Stimulated activated CD4-positive, alpha-beta T cell treated with anti-CD3 and anti-CD28 coated beads, Interleukin-4, amount 100 ng/mL, for 48 hours (primary cell): Measurements from ENCODE around the gene PRR23B.
"Not testable (repeated sequence)": the region's sequence is repeated elsewhere in the genome, so short reads cannot be mapped to it uniquely, and the experiment has no call there.

ENCODE experiments used
- DNase-seq, 2 donors: peaks; one replicate each; pipeline ENCODE4 v3.0.0-alpha.2; 2020; ENCODE audit warnings: low read depth in 2 of 2

Gene PRR23B

DNA sequence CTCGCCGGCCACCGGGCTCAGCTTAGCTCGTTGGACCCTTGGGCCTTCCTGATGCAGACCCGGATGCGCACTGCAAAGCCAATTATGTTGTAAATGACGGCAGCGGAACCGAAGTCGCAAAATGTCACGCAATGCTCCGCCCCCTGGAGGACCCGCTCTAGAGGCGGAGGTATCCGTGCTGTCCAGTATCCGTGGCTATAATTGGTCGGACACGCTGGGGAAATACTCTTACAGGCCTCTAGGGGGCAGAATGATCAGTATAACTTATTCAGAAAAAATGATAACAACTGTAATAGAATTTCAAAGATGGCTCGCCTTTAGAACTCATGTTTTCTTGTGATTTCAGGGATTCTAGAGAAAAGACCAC lies at the start of gene PRR23B:
TSS of gene PRR23B (minus strand) at position 59 of the 367 bp plus-strand sequence. CDS start 265 bp downstream, outside the sequence.
- DNase-seq = no peak

DNA sequence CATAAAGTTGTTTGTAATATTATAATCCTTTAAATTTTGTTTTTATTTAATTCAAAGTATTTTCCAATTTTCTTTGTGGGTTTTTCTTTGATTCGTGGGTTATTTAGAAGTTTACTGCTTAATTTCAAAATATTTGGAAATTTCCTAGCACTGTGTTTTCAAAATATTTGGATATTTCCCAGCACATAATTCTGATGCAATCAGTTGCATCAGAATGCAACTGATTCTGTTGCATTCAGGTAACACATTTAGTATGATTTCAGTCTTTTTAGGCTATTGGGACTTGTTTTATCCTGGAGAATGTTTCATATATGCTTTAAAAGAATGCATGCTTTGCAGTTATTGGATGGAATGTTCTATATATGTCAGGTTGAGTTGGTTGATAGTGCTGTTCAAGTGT lies 42.2 kb upstream of the PRR23B start:
- no peak for DNase-seq

DNA sequence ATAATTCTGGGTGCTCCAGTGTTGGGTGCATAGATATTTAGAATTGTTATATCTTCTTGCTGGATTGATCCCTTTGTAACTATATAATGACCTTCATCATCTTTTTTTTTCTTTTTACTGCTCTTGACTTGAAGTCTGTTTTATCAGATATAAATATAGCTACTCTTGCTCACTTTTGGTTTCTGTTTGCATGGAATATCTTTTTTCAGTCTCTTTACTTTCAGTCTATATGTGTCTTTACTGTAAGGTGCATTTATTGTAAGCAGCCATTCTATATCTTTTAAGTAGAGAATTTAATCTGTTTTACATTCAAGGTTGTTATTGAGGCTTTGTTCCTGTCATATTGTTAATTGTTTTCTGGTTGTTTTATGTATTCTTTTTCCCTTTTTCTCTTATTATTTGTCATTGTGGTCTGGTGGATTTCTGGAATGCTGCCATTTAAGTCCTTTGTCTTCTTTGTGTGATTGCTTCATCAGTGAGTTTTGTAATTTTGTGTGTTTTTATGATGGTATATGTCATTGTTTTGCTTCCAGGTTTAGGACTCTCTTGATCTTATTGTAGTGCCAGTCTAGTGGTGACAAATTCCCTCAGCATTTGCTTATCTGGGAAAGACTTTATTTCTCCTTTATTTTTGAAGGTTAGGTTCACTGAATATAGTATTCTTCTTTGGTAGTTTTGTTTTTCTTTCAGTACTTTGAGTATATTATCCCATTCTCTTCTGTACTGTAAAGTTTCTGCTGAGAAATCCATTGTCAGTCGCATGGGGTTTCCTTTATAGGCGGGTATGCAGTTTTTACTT lies 32.3 kb upstream of the PRR23B start:
- DNase-seq = no peak

DNA sequence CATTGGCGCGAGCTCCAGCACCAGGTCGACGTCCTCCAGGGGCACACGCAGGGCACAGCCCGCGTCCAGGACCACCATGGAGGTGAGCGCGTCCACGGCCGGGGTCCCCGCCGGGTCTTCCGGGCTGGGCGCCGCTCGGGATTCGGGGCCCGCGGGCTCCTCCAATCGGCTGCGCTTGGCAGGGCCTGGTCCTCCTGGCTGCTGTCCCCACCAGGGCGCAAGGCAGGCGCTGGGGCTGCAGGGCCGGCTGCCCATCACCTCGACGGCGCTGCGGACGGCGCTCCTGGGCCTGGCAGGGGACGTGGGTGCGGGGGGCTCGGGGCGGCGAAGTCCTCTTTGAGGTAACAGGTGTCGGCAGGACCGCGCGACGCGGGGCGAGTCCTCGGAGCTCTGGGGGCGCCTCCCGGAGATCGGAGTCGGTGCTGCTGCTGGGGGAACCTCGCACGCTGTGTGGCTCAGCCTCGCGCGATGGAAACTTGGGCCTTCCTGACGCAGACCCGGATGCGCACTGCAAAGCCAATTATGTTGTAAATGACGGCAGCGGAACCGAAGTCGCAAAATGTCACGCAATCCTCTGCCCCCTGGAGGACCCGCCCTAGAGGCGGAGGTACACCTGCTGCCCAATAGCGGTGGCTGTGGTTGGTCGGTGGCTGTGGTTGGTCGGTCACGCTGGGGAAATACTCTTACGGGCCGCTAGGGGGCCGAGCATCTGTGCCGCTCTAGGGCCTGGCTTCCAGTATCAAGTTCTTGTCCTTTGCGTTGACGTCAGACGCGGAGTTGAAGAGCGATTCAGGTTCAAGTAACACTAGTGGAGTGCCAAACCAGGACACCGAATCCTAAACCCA lies 23.9 kb upstream of the PRR23B start, which contains the start of gene PRR23C:
TSS of gene PRR23C (minus strand) at position 527 of the 845 bp plus-strand sequence. CDS start at position 255, 272 bp downstream.
- DNase-seq = no peak

DNA sequence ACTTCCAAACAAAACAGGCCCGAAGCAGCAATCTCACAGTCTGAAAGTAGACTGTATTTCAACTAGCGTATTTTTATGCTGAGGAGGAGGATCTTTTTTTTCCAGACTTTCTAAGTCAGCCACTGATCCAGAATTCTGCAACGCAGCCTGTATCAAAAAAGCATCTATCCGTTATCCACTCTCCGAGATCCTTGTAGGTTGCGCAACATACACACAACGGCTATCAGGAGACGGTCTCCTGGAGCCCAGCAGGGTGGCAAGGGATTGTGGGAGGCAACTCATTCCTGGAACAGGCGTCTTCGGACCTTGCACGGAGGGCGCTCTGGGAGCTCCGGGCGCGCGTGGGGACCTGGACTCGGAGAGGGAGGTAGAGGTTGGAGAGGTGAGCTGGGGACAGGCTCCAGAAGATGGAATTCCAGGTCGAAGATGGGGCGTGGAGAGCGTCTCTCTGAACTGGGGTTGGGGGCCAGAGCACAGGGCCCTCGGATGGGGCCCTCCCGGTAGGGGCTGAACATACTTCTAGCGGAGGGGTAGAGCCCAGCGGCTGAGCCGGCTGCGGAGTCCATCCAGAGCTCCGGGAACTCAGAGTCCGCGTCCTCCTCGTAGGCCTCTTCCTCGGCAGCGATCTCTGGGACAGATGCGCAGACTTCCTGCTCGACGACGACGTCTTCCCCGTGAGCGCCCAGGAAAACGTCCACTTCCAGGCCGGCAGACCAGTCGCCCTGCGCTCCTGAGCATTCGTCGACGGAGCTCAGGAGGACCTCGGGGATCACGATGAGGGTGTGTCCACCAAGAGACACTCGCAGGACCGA lies 23.0 kb upstream of the PRR23B start:
- DNase-seq = no peak

DNA sequence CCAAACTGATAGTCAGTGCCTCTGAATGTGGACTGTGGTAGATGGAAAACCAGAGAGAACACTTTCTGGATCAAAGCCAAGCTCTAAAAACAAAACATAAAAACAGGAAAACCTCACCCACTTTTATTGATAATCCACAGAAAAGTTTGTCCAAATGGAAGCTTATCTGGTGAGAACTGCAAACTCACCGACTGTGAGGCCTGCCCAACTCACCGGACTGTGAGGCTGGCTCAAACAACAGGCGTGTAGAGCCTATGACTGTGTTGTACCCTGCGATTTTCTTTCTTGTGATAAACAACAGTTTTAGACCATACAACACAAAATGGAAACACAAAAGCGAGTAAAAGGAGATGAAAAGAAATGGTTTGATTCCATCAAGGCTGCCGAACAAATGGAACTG lies 16.8 kb upstream of the PRR23B start:
- no peak for DNase-seq

DNA sequence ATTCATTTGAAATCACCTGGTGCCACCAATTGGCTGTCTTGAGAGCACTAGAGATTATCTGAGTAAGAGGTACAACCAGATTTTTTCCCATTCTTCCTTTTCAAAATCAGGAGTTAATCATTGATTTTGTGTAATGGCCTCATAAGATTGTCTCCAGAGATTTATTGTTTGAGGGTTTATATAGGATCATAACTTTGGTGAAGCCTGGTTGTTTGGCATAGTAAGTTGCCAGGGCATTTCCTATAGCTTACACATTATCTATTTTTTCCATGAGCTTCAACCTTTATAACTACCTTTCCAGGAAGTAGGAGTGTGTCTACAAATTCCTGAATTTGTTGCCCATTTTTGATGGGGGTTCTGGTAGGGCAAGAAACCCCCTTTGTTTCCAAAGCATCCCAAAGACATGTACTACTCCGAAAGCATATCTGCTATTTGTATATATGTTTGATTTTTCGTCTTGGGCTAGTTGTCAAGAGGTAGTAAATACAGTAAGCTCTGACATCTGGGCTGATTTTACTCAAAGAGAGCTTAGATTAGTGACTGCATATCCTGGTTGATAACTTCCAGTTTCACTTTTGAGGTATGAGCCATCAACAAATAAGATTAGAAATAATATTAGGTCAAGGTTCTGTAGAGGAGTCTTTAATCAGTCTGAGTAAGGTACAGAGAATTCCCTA lies 11.7 kb upstream of the PRR23B start:
- no peak for DNase-seq

DNA sequence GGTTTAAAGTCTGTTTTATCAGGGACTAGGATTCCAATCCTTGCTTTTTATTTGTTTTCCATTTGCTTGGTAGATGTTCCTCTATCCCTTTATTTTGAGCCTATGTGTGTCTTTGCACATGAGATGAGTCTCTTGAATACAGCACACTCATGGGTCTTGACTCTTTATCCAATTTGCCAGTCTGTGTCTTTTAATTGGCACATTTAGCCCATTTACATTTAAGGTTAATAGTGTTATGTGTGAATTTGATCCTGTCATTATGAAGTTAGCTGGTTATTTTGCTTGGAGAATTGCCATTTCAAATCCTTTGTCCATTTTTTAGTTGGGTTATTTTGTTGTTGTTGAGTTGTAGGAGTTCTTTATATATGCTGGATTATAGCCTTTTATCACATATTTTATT lies 9.8 kb upstream of the PRR23B start:
- not testable (repeated sequence) for DNase-seq

DNA sequence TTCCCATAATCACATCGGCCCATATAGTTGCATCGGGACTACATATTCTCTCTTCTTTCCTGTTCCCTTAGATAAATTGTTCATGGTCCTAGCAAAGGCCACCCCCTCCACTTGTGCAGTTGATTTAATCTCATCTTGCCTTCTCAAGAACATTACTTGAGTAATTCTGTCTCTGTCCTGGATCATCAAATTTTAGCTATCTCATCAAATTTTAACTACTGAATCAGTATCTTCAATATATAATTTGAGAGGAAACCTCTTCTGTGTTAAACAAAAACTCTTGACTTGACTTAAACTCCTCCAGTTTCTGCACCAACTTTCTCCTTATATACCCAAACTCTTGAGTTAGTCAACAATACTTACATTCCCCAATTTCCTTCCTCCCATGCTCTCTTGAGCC lies 4.2 kb upstream of the PRR23B start:
- no peak for DNase-seq

DNA sequence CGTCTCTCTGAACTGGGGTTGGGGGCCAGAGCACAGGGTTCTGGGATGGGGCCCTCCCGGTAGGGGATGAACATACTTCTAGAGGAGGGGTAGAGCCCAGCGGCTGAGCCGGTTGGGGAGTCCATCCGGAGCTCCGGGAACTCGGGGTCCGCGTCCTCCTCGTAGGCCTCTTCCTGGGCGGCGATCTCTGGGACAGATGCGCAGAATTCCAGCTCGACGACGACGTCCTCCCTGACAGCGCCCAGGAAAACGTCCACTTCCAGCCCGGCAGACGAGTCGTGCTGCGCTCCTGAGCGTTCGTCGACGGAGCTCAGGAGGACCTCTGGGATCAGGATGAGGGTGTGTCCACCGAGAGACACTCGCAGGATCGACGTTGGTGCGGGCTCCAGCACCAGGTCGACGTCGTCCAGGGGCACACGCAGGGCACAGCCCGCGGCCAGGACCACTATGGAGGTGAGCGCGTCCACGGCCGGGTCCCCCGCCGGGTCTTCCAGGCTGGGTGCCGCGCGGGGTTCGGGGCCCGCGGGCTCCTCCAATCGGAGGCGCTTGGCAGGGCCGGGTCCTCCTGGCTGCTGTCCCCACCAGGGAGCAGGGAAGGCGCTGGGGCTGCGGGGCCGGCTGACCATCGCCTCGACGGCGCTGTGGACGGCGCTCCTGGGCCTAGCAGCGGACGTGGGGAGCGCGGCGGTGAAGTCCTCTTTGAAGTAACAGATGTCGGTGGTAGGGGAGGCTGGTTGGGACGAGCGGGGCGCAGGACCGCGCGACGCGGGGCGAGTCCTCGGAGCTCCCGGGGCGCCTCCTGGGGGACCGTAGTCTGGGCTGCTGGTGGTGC lies 474 bp downstream of the PRR23B start:
- DNase-seq = no peak

DNA sequence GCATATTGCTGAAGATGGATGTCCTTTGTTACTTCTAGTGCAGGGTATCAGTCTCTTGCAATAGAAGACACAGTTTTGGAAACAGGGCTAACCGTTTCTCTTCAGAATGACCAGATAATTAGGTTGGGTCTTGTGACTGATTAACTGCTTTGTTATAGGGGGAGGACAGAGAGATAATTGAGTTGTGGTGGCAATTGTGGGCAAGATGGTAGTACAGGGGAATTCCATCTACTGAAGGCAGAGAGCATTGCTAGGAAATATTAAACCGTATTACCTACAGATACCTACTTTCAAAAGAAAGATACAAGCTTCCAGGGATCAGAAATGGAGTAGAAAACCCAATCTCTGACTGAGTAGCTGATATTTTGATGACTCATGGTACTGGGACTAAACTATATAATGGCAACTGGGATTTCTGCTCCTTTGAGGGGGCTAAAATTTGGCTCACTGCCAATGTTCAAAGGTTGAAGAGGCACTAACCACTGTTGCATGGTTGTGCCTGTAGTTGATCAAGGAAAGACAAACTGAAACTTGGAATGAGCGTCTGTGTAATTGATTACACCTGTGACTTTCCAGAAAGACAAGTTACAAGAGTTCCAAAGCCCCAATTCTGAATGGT lies 4.2 kb downstream of the PRR23B start:
- no peak for DNase-seq

DNA sequence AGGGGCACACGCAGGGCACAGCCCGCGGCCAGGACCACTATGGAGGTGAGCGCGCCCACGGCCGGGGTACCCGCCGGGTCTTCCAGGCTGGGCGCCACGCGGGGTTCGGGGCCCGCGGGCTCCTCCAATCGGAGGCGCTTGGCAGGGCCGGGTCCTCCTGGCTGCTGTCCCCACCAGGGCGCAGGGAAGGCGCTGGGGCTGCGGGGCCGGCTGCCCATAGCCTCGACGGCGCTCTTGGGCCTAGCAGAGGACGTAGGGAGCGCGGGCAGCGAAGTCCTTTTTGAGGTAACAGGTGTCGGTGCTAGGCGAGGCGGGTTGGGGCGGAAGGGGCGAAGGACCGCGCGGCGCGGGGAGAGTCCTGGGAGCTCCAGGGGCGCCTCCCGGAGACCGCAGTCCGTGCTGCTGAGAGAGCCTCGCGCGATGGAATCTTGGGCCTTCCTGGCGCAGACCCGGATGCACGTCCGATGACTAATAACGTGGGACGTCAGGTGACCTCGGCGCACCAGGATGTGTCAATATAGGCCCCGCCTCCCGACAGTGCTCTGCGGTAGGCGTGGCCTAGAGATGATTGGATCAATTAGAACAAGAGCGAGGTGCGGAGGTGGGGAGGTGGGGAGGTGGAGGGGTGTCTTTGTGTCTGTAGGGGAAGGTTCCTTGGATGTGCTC lies 14.5 kb downstream of the PRR23B start, which contains the start of gene PRR23A:
TSS of gene PRR23A (minus strand) at position 218 of the 666 bp plus-strand sequence. CDS start at position 218, 0 bp downstream.
- no peak for DNase-seq

DNA sequence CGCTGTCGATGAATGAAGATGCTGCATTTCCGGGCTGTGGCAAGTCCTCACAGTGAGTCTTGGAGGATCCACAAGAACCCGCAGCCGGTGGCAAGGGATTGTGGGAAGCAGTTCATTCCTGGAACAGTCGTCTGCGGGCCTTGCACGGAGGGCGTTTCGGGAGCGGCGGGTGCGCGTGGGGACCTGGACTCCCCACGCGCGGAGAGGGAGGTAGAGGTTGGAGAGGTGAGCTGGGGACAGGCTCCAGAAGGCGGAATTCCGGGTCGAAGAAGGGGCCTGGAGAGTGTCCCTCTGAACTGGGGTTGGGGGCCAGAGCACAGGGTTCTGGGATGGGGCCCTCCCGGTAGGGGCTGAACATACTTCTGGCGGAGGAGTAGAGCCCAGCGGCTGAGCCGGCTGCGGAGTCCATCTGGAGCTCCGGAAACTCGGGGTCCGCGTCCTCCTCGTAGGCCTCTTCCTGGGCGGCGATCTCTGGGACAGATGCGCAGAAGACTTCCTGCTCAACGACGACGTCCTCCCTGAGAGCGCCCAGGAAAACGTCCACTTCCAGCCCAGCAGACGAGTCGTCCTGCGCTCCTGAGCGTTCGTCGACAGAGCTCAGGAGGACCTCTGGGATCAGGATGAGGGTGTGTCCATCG lies 15.3 kb downstream of the PRR23B start:
- DNase-seq = no peak

DNA sequence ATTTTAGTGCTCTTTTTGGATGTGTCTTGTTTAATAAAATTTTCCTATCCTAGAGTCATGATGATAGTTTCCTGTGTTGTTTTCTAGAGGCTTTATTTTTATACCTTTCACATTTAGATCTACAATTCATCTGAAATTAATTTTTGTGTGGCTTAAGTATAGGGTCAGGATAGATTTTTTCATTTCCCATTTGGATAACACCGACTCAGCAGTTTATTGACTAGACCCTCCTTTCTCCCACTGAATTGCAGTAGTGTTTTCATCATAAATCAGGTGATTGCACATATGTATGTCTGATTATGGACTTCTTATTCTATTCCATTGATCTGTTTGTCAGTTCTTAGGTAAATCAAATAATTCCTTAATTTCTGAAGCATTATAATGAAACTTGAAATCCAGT lies 25.0 kb downstream of the PRR23B start:
- DNase-seq = no peak

DNA sequence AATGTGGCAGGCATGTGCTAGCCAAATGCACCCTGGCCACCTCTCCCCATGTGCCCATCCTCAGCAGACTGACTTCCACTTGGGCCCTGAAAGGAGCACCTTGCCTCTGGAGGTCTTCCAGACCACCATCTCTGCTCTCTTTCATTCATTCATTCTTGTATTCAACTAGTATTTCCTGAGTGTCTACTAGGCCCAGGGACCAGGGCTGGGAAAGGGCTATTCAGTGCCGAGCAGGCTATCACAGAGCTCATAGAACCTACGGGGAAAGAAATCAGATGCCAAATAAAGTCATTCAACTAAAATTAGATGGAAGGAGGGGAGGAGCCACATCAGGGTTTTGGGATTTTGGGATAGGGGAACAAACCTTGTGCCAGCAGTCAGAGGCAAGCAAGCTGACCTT lies 33.5 kb downstream of the PRR23B start:
- DNase-seq = no peak

DNA sequence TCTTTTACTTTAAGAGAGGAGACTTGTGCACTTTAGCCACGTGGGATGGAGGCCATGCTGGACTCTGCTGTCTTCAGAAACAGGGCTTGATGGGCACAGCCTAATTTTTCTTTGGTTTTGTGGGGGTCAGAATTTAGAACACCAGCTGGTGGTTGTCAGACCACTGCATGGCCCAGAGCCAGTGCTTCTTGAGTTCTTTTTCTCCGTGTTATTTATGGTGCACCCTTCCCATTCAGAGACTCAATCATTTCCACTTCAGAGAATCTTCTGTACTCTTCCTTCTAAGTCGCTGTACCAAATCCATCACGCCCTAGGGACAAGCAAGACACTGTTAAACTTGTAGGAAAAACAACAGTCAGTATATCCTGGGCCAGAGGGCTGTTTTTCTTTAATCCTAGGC lies 34.8 kb downstream of the PRR23B start:
- DNase-seq = no peak

DNA sequence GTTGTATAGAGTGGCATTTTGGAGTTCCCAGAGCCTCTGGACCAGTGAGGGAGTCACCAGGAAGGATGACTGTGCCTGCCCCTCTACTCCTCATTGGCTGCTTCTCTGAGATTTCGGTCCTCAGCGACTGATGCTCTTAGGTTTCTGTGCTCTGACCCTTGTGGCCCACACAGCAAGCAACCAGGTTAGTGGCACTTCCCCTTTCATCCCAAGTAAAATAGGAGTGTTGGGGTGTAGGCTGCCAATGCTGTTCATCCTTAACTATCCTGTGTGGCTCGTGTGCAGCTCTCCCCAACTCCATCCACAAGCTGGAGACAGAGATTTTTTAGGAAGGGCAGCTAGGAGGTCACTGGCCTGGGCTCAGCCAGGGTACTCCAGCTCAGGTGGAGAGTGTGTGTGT lies 35.9 kb downstream of the PRR23B start:
- no peak for DNase-seq

DNA sequence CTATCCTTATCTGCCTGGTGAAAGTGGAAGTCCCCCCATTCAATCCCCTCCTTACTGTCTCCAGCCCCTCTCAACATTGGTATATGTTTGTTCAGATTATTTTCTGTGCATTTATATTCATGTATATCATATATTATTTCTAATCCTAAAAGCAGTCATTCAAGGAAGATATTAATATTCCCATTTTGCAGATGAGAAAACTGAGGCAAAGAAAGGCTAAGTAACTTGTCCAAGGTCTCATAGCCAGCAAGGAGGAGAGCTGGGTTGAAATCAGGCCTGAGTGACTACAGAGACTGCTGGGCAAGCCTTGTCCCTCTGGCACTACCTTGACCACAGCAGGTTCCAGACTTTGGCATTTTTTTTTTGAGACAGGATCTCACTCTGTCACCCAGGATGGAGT lies 44.7 kb downstream of the PRR23B start:
- no peak for DNase-seq

DNA sequence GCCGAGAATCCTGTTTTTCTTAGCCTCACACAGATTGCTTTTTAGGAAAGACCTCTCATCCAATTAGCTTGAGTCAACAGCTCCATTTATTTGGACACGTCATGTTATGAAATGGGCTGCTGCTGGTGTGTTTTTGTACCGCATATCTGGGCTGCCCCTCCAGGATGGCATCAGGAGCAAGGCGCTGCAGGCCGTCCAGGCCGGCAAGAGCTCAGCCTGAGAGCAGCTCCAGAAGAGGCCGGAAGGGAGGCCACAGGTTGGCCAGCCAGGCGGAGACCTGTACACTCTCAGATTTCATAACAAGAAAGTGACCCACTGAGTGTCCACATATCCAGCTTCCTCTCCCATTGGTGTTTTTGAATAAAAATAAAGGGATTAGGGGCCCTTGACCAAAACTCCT lies 45.4 kb downstream of the PRR23B start:
- DNase-seq = no peak
